ENCODE data around the gene DNMT3B.

DNA sequence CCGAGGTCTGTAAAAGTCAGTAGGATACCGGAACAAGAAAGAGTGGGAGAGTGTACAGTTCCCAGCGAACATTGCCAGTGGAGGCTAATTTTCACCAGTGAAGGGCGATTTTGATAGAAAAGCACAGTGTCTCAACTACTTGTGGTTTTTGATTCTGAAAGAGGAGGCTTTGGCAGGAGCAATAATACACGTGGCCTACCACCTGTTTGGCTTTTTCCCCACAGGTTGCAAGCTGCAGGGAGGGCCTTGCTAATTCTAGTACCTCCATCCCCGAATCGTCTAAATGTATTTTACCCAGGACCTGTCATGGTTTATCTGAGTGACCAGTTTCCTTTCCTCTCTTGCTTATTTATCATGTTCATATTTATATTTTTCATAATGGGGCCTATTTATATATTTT, 93.2 kb downstream of the DNMT3B start:
- TF ChIP-seq, protein P1, sequence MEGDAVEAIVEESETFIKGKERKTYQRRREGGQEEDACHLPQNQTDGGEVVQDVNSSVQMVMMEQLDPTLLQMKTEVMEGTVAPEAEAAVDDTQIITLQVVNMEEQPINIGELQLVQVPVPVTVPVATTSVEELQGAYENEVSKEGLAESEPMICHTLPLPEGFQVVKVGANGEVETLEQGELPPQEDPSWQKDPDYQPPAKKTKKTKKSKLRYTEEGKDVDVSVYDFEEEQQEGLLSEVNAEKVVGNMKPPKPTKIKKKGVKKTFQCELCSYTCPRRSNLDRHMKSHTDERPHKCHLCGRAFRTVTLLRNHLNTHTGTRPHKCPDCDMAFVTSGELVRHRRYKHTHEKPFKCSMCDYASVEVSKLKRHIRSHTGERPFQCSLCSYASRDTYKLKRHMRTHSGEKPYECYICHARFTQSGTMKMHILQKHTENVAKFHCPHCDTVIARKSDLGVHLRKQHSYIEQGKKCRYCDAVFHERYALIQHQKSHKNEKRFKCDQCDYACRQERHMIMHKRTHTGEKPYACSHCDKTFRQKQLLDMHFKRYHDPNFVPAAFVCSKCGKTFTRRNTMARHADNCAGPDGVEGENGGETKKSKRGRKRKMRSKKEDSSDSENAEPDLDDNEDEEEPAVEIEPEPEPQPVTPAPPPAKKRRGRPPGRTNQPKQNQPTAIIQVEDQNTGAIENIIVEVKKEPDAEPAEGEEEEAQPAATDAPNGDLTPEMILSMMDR (IDR thresholded peaks at IDR 0.05; ENCODE audit: borderline replicate concordance, extremely low read depth, low read length, poor library complexity, severe bottlenecking), result no peak
- TF ChIP-seq EZH2 (IDR thresholded peaks at IDR 0.05; ENCODE audit: borderline replicate concordance, low read depth, low read length, severe bottlenecking), result no peak

Data from DND-41 (cell line).